ENCODE measurements around the gene CDH2.

CDH2 gene

GRCh38 chr18:28176948-28177827 lies at the start of gene CDH2:
Gene CDH2, minus strand, starts transcription at chr18:28177130. Its CDS starts 108 bp downstream, at chr18:28177022.
- no peak for DNase-seq

GRCh38 chr18:28212060-28212459 lies 35.1 kb upstream of the CDH2 start:
- DNase-seq: no peak

DNA sequence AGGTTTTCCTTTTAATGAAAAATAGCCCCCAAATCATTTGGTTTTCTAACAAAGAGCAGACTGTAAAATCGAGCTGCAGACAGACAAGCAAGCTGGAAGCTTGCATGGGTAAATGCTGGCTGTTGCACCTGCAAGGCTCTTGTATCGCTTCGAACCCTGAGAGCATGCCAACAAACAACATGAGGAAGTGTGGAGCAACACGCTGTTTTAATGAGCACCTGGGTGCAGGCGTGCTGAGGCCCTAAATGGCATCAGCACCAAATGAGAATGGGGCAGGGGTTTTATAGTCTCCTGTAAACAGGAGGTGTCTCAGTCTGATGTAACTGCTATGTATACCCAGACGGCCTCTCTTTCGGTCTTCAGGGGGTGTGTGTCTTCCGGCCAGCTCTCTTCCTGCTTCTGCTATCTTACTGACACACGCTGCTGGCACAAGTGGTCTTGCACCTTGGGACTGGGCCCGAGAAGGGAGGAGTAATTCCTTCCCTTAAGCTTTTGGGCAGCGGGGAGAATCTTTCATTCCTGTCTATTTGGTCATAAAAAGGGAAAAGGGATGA lies 31.9 kb upstream of the CDH2 start:
- no peak for DNase-seq

- DNase-seq: no peak
Measured at GRCh38 chr18:28208268-28208667, 31.3 kb upstream of the CDH2 start.

GRCh38 chr18:28204154-28204553 lies 27.2 kb upstream of the CDH2 start:
- DNase-seq: no peak

GRCh38 chr18:28201056-28201455 lies 24.1 kb upstream of the CDH2 start:
- no peak for DNase-seq

GRCh38 chr18:28198620-28199019 lies 21.7 kb upstream of the CDH2 start:
- no peak for DNase-seq

- no peak for DNase-seq
Measured at GRCh38 chr18:28193177-28193778, 16.3 kb upstream of the CDH2 start.

DNA sequence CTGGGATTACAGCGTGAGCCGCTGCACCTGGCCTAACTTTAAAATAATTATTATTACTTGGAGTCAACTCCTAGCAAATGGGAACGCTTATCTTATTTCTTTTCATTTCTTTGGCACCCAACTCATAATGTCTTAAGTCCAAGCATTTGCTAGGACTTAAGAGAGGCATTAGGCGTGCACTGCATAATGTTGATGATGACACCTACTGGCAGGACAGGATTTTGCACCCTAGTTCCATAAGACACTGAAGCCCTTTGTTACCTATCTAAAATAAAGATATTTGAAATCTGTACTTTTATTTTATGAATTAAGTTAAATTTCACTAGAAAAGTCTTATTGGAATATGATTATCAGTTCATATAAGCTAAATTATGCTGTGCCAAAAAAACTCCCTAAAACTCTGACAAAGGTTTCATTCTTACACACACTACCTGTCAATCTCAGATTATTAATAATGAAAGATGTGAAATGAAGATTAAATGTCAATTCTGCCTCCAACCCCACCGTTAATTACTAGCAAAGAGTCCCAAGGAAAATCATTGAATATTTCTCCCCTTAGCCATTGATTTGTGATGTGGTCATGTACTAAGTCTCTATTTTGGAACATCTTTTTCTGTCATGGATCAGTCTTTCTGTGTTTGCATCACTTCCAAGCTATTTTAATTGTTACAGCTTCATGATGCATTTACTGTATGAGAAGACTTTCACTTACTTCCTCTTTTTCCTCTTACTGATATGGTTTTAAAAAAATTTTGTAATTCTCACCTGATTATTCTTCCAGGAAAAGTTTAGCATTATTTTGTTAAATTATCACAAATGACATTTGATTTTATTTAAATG lies 12.7 kb upstream of the CDH2 start:
- no peak for DNase-seq

DNA sequence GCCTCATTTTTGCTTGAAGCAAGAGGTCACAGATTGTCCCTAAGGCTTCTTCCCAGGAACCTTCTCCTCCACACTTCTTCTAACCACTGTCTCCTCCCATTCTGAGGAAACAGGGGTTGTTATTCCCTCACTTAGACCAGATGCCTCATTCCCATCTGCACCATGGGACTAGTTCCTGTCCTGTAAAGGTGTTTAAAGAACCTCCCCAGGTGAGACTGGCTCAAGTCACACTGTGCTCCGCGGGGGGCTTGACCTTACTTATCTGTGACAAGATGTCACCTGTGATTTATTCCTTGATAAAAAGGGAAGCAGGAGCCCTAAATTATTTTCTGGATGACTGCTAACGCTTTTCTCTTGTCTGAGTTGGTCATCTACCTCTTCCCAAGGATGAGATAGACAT lies 8.2 kb upstream of the CDH2 start:
- no peak for DNase-seq

DNA sequence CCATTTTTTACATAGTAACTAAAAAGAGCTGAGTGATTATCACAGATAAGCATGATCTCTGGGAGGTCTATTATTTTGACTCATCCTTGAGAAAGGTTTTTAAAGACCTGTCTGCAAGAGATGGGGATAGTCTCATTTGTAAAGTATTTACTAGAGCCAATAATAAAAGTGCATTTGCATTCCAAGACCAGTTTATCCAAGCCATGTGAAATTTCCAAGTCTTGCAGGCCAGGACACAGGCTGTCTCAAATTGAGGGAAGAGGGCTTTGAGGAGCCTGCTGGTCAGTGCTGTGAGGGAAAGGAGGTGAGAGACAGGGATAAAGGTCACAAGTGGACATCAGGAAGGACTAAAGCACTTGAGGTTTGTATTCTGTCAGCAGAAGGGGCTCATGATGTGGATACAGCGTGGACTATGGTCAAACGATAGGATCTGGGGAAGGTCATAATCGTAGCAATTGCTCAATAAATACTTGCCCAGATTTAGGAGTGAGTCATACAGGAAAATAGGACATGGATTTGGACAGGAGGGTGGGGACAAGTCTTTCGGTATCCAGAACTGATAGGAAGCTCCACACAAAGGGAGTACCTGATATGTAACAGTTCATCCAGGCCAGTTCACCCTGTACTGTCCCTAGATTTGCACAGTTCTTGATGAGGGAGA lies 6.6 kb upstream of the CDH2 start:
- no peak for DNase-seq

DNA sequence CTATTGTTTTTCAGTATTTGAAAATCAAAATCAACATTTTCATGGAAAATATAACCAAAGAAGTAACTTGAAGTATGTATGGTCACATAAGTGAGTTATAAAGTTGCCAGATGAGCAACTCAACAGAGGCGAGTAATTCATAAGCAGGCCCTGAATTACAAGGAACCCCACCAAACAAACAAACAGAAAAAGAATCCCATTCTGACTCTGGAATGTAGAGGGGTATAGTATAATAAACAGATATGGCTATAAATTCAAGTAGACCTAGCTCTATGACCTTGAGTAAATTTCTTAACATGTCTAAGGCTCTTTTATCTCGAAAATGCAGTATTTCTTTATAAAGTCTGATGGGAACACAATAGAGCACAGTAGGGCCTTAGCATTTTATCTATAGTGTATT lies 4.7 kb upstream of the CDH2 start:
- no peak for DNase-seq

GRCh38 chr18:28178720-28179119 lies 1.8 kb upstream of the CDH2 start:
- DNase-seq: no peak

DNA sequence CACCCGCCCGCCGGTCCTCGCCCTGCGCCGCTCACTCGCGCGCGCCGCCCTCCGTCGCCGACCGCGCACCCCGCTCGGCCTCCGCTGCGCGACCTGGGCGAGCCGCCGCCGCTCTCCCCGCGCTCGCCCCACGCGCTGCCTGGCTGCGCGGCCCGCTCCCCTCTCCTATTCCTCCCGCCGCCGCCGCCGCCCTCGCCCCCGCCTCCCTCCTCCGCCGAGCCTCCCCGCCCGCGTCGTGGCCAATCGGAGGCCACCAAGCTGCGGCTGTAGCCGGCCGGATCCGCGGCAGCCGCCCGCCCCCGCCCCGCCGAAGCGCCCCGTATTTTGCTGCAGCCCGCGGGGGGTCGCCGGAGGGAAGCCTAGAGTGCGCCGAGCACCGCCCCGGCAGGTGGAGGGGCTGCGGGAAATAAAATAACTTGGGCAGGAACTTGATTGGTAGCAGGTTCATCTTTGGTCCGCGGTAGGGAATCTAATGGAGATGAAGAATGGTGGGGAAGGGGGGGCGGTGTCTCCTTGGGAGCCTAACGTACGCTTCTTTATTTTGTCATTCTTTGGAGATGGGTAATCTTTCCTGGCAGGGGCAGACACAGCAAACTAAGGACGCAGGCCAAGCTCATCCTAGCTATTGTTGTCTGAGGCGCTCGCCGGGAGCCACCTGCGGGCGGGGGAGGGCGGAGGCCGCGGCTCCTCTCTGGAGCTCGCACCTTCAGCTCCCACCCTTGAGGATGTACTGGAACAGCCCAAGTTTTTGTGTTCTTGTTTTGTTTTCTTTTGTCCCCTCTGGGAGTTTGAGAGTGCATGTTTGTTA lies 1.1 kb upstream of the CDH2 start:
- DNase-seq: no peak

- DNase-seq: no peak
Measured at GRCh38 chr18:28176698-28176947, 307 bp downstream of the CDH2 start.

DNA sequence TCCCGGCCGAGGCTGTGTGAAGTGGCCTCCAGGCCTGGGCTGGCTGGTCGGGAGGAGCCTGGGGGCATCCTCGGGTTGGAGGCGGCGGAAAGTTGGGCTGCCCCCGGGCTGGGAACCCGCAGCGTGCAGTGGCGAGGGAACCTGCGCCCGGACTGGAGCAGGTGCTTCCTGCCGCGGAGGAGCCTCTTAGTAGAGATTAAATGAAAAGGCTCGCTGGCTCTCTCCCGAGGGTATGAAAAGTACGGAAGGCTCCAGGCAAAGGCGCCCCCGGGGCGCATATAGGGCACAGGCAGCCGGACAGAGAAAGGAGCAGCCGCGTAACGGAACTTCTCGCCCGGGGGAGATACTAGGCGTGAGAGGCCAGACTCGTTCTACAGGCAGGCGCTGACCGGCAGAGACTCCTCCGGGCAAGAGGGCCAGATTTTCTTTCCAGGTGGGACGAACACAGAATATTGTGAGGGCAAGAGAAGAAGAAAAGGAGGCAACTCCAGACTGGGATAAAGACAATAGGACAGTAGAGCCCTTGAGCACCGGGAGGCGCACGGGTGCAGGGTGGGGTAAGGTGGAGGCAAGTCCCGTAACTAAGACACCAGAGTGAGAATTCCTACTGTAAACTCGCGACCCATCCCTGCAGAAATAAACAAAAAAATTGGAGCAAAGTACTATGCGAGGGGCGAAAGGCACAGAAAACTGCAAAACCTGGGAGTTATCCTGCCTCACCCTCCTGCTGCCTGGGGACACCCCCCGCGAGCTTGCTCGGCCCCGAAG lies 816 bp downstream of the CDH2 start:
- no peak for DNase-seq

GRCh38 chr18:28175150-28175929 lies 1.6 kb downstream of the CDH2 start:
- DNase-seq: no peak

GRCh38 chr18:28174181-28174905 lies 2.6 kb downstream of the CDH2 start:
- DNase-seq: no peak

DNA sequence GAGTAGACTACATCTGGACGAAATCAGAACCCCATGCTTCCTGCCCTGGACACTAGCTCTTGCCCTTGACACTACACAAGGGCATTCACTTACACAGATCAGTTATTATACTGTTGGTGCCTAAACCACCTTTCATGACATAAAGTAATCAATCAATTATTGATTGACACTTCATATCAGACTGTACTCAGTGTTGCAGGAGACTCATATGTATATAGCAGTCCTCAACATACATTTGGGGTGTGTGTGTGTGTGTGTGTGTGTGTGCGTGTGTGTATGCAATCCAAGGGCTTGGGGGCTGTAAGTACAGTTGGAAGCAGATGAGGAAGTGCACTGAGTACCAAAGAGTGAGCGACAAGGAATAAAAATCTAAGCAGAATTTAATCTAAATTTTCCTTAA lies 5.1 kb downstream of the CDH2 start:
- no peak for DNase-seq

DNA sequence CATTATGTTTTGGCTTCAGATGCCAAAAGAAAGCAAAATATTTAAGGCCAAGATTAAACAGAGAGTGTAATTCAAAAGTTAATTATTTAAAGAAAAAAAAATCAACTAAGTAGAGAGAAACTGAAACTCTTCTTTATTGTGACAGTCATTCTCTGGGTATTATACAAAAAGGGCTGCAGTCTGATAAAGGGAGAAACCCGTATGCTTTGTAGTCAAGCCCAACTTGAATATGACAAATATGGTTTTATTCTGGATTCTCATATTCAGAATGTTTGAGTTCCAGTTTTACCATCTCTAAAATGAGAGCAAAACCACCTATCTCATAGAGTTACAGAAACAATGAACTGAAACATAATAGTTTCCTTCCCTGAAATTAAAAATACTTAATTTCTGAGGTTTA lies 8.2 kb downstream of the CDH2 start:
- no peak for DNase-seq

All from activated naive CD4-positive, alpha-beta T cell (primary cell).